GM21381 (cell line): Measurements from ENCODE around the gene ACSS1.
"Not testable (repeated sequence)": the region's sequence is repeated elsewhere in the genome, so short reads cannot be mapped to it uniquely, and the experiment has no call there.

Experiments
- ATAC-seq: cut with Tn5 transposase; IDR thresholded peaks from one replicate; pipeline ENCODE4 v1.9.1; 2021; ENCODE audit warnings: mild to moderate bottlenecking, moderate library complexity; ENCODE audit not compliant: unreplicated experiment

Gene ACSS1

GRCh38 chr20:25013478-25014380 is 44.2 kb downstream of the ACSS1 start:
- ATAC-seq: no peak

GRCh38 chr20:25012616-25013189 is 45.2 kb downstream of the ACSS1 start:
- ATAC-seq: no peak

GRCh38 chr20:25011831-25012241 is 46.1 kb downstream of the ACSS1 start:
- no peak for ATAC-seq

DNA sequence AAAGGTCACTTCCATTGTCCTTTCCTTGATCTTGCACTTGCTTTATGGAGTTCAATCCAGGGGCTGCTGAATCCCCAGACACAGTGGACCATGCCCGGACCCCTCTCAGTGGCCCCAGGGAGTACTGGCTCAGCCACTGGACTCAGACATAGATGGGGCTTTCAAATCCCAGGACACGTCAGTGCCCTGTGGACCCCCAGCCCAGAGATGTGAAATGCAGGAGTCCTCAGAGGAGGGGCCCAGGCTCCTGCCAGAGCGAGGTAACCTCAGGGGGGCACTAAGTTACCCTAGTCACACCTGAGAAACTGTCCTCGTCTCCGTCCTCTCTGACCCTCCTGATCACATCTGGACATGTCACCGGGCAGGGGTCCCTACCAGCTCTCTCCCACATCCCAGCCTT is 46.7 kb downstream of the ACSS1 start:
- ATAC-seq: no peak

DNA sequence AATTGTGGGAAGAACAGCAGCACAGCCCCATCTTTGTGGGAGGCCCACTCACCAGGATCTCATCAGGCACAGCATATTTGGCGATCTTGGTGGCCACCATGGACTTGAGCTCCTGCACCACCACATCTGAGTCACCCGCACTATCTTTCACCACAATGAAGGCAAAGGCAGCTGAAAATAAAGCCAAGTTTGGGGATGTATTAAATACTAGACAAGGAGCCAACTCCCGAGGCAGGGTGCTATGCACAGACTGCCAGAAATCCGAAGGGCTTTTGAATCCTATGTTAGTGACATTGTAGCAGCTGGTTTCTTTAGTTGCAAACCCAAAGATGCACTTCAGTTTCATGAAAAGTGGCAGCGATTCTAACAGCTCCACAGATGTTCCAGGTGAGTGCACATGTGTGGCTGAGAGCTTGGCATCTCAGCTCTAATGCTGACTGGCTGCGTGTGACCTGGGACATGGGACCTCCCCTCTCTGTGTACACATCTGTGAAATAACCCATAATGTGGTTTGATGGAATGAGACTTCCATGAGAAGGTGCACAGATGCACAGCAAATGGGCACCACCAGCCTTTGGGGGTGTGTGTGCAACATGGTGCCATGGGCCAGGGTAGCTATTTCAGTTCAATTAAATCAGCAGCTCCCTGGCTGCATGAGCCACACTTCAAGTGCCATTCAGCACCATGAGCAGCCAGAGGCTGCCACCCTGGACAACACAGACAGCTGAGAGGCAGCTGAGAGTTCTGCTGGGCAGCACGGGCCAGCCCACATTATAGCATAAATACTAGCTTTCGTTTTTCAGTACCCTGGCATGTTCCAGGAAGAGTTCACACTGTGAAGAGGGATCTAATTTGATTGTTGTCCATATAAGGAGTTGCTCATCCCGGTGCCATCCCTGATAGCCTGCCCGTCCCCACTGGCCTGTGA is 48.5 kb downstream of the ACSS1 start:
- ATAC-seq: no peak

DNA sequence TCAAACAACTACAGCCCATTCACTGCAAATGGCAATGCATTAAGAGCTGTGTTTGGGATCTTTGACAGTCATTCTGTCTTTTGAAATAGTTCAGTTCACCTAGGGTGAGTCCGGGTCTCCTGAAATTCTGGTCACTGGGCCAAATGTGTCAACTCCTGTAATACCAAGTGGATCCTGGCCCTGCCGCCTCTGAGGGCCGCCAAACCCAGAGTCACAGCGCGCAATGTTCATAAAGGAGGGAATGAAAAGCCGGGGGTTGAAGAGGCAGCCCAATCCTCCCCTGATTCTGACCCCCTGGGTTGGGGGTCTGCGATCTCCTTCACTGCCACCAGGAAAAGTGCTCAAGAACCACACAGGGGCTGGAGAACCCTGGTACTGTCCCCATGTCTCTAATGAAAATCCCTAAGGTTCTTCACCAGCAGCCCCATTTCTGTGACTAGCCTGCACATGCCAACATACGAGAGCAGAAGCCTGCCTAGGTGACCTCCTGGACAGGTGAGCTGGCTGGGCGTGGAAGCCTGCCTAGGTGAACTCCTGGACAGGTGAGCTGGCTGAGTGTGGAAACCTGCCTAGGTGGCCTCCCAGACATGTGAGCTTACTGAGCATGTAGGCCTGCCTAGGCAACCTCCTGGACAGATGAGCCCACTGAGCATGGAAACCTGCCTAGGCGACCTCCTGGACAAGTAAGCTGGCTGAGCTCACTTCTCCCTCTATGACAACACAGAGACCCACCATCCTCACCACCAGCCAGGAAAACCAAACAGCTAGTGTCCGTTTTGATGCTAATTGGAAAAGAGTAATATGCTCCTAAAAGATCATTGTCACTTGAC is 49.3 kb downstream of the ACSS1 start:
- no peak for ATAC-seq

DNA sequence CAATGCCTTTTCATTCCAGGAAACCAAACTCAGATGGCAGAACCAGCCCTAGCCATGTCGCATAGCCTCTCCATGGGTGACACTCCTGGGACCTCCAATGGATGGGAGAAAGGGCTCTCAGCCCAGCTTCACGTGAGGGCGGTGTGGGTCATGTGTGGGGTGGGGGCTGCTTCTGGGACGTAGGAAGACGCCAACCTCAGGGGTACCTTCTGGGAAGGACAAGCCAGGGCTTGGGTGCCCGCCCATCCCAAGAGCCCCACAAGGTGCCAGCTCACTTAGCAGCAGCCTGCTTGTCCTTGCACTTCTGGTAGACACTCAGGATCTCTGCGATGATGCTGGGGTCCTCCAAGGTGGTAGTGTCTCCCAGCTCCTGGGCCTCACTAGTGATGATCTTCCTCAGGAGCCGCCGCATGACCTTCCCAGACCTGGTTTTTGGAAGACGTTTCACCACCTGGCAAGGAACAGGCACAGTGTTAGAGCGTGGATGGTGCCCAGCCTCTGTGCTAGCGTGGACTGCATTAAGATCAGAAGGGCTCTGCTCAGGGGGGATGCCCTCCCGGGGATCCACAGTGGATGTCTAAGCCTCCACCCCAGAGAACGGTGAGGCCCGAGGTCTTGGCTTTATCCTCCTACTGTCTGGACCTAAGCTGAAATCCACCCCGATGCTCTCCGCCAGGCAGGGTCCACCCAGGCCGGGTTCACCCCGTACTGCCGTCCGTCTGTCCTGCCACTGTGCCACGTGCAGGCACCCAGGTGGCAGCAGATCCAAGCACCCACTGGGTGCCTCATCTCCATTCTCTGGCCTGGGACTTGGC is 50.2 kb downstream of the ACSS1 start:
- ATAC-seq: no peak

DNA sequence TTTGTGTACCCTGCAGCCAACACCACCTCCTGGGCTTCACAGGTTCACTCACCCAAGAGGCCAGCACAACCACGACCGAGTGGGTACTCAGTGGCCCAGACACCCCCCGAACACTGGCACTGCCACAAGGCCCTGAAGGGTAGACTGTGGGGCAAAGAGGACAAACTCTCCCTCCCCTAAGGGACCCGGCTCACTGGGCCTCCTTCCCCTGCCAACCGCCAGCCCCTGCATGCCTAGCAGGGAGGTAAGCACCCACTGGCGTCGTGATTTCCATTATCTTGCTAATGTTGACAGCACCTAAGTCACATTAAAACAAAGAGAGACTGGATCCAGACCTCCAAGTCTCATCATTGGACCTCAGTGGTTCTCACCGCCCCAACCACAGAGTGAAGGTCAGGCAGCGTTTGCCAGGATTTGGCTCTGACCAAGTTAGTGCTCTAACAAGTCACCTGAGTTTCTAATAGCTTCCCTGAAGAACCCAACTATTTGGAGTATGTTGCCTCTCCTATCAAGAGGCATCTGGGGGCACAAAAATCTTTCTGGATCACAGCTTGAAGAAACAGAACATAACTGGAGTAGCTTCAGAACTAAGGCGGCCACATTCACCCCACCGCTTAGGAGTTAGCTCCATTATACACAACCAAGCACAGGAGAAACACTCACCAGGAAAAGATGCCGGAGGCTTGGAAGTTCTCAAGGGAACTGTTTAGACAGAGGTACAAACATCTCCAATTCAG is 51.3 kb downstream of the ACSS1 start:
- no peak for ATAC-seq

- ATAC-seq: no peak
Measured at GRCh38 chr20:25005661-25006060, 52.3 kb downstream of the ACSS1 start.

DNA sequence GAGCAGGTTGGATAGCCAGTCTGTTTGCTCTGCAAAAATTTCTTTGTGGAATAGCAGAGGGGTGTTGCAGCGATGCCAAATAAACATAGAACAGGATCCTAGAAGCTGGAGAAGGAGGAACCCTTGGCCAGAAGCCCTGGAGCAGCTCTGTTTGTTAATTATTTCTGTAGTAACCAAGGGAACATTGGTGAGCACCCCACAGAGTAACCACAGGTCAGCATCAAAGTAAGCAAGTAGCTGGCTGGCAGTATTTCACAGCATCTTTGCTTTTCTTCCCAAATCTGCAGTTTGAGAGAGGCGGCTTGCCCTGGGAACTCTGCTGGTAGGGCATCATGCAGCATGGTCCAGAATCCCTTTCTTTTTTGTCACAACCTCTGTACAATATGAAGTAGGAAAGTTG is 52.7 kb downstream of the ACSS1 start:
- no peak for ATAC-seq

- ATAC-seq: no peak
Measured at GRCh38 chr20:25003002-25003401, 54.9 kb downstream of the ACSS1 start.

DNA sequence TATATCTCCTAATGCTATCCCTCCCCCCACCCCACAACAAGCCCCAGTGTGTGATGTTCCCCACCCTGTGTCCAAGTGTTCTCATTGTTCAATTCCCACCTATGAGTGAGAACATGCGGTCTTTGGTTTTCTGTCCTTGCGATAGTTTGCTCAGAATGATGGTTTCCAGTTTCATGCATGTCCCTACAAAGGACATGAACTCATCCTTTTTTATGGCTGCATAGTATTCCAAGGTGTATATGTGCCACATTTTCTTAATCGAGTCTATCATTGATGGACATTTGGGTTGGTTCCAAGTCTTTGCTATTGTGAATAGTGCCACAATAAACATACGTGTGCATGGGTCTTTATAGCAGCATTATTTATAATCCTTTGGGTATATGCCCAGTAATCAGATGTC is 56.6 kb downstream of the ACSS1 start:
- ATAC-seq: not testable (repeated sequence)

DNA sequence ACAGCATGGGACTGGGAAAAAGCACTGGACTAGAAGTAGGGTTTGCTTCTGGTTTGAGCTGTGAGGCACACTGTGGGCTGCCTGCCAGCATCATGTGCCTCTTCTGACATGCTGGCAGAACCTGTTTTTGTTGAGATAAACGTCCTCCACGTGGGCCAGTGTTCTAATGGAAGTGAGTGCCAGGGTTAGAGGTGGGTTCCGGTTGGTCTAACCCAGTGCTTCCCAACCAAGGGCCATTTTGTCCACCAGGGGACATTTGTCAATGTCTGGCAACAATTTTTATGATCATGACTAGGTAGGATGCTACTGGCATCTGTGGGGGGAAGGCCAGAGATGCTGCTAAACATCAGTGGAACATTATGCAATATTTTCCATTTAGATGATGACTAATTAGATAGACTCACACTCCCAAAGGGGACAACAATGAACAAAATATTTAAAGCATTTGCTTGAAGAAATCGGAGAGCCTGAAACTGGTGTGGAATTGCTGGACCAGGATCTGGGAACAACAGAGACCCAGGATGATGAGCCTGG is 57.6 kb downstream of the ACSS1 start:
- no peak for ATAC-seq

GRCh38 chr20:24999568-24999967 is 58.4 kb downstream of the ACSS1 start:
- ATAC-seq: no peak

DNA sequence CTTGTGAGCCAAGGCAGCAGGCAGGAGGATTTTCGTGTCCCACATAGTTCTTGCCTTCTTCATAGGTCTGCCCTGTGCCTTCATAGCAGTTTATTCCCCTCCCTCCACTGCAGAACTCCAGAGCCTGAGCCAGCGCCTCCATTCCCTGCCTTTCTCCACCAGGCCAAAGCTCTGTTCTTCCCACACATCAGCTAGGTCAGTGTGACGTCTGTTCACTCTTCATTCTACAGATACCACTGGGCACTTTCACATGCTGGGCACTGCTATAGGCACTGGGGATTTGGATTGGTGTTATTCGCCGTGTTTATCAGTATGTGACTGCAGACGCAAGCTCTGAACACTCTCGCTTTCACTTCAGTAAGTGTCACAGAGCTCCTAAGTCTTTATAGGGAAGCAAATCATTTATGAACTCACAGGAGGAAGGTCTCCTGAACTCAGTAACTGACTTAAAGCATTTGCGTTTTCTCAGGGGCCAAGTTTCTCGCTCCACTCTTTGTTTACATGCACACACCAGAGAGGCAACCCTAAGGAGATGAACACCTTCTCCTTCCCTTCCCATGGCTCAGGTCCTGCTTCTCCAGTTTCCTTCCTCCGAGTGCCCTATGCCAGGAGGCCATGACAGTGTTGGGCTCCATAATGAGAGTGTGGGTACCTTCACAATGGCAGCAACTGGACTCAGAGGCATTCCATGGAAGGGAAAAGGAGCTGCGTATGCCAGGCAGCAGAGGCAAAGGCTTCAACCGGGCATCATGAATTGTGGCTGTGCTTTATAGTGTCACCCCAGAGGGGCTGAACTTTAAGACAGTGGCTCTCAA is 59.1 kb downstream of the ACSS1 start:
- ATAC-seq: no peak

DNA sequence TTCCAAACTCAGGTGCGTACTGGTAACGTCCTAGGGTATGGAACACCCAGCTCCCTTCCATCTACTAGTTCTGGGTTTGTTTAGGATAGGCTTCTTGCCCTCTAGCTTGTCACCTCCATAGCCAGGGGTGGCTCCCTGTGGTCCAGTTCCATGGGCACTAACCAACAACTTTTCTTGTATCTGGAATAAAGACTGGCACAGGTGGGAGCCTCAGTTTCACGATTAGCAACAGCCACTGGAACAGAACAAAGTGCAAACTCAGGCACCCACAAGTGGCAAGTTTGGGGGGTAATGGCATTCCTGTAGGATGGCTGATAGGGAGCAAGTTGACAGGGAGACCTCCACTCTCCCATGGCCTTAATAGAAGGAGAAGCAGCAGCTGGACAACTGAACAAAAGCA is 59.8 kb downstream of the ACSS1 start:
- ATAC-seq: no peak

DNA sequence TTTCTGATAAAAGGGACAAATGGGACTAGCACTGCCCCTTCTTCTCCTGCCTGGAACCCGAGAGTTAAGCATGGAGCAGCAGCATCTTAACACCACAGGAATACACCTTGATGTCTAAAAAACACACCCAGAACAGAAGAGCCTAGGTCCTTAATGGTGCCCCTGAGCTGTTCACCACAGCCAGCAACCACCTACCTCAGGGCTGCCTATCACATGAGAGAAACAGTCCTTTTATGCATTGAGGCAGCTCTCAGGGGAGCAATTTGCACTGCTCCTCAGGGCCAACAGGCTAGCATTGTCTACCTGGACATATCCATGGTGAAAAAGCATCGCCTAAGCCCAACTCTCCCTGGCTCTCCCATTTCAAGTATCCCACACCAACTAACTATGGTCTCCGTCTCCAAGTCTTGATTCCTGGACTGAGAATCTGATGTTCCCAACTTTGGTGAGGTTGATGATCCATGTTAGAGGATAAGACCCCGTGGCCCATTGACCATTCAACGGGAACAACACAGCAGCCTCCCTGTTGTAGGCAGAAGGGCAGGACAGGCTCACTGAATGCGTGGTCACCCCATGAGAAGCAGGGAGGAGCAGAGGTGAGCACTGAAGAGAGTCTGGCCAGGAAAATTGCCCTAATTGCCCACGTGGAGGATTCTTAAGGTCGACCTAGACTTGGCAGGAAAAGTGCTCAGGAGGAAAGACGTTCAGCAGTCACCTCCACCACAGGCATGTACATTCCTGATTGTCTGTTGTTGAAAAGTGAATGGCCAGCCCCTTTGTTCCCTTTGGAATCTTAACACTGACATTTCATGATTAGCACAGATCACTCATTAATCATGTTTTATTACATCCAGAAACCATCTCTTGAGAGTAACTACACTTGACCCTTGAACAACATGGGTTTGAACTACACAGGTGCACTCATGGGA is 61.2 kb downstream of the ACSS1 start:
- no peak for ATAC-seq
